ENCODE measurements around the gene IFT20.
A peak's percentile ranks its signal among the peaks of the same experiment; 100 is the strongest.

The IFT20 gene

GRCh38 chr17:28335201-28335958 lies at the start of gene IFT20, which contains the start of gene TNFAIP1:
IFT20 (minus strand) TSS chr17:28335472; CDS start chr17:28331985, 3,487 bp downstream.
TNFAIP1 (plus strand) TSS chr17:28335761; CDS start chr17:28339522, 3,761 bp downstream.
- DNase-seq, result peak; percentile 98

- DNase-seq, result peak; percentile 29
These were observed 49.7 kb upstream of the IFT20 start for GRCh38 chr17:28385037-28385400.

DNA sequence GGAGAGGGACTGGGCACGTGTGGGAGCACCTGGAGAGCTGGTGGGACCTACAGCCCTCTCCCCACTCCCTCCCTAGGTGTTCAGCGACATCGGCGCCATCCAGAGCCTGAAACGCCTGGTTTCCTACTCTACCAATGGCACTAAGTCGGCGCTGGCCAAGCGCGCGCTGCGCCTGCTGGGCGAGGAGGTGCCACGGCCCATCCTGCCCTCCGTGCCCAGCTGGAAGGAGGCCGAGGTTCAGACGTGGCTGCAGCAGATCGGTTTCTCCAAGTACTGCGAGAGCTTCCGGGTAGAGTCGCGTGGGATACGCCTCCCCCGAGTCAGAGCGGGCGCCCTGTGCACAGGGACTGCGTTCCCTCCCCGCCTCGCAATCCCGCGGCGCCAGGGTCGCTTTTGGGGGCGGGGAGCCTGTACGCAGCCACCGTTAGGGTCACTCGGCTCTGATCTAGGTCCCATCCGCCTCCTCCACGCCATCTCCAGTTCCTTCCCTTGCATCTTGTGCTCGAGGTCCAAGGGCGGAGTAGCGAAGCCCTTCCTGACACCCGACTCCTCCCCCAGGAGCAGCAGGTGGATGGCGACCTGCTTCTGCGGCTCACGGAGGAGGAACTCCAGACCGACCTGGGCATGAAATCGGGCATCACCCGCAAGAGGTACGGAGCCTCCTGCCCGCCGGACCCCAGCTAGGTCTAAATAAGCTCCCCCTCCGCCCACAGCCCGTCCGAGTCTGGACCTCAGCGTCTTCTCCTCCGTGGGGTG lies 49.2 kb upstream of the IFT20 start:
- DNase-seq, result peak; percentile 79

DNA sequence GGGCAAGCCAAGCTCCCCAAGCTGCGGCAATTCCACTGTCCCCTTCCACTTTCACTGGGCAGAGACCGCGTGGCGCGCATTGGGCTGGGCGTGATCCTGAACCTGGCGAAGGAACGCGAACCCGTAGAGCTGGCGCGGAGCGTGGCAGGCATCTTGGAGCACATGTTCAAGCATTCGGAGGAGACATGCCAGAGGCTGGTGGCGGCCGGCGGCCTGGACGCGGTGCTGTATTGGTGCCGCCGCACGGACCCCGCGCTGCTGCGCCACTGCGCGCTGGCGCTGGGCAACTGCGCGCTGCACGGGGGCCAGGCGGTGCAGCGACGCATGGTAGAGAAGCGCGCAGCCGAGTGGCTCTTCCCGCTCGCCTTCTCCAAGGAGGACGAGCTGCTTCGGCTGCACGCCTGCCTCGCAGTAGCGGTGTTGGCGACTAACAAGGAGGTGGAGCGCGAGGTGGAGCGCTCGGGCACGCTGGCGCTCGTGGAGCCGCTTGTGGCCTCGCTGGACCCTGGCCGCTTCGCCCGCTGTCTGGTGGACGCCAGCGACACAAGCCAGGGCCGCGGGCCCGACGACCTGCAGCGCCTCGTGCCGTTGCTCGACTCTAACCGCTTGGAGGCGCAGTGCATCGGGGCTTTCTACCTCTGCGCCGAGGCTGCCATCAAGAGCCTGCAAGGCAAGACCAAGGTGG lies 46.0 kb upstream of the IFT20 start:
- peak; percentile 50 for DNase-seq

- DNase-seq, result no peak
These were observed 44.8 kb upstream of the IFT20 start for GRCh38 chr17:28379814-28380801.

DNA sequence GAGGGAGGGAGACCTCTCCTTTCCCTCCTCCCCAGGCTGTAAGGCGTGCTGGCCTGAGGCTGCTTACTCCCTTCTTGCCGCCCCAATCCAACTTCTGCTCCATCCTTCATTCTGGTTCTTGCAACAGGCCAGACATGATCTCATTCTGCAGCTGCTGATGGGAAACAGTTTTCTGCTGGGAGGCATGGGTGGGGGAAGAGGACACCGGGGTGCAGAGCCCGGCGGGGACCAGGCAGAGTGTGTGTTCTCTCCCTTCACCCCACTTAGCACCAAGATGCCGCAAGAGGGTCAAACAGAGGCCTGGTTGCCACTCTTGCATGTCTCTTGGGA lies 37.6 kb upstream of the IFT20 start:
- DNase-seq, result no peak

DNA sequence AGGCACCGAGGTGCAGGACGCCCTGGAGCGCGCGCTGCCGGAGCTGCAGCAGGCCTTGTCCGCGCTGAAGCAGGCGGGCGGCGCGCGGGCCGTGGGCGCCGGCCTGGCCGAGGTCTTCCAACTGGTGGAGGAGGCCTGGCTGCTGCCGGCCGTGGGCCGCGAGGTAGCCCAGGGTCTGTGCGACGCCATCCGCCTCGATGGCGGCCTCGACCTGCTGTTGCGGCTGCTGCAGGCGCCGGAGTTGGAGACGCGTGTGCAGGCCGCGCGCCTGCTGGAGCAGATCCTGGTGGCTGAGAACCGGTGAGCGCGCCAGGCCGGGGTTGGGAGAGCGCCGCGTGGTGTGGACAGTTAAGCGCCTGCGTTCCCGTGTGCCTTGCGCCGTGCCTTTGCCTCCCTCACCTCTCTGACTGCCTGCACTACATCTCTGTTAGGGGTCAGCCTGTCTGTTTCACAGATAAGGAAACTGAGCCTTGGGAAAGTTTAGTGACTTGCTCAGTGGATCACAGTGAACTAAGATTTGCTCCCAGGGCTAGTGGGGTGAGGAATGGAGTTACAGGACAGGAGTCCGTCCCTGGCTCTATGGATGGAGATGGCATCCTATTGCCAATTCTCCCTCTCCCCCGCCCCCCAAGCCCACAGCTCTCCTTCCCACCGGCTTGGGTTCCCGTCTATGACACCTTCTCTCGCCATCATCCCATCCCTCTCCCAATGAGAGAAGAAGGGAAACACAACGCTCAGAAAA lies 37.1 kb upstream of the IFT20 start:
- peak; percentile 58 for DNase-seq

GRCh38 chr17:28371245-28372202 lies 36.3 kb upstream of the IFT20 start, which contains the start of gene SARM1:
SARM1 (plus strand) TSS chr17:28371694; CDS start chr17:28372033, 339 bp downstream.
- peak; percentile 94 for DNase-seq

DNA sequence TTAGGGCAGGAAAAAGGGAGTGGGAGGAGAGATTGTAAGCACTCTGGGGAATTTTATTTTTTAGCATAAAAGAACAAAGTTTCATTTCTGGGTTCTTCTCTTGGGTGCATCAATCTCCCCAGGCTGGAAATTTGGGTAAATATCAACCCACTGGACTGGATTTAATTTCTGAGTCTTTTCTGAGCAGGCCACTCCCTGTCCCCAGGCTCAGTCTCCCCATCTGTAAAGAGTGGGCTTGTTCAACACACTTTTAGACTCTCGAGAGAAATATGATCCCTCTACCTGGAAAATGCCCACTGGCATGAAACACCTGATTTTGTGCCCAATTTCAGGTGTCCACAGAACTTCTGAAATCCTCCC lies 35.5 kb upstream of the IFT20 start:
- DNase-seq, result no peak

- DNase-seq, result no peak
These were observed 34.9 kb upstream of the IFT20 start, which contains the start of gene VTN for GRCh38 chr17:28370035-28370743. VTN (minus strand) TSS chr17:28370307; CDS start chr17:28370203, 104 bp downstream.

GRCh38 chr17:28369684-28370034 lies 34.4 kb upstream of the IFT20 start:
- DNase-seq, result no peak

DNA sequence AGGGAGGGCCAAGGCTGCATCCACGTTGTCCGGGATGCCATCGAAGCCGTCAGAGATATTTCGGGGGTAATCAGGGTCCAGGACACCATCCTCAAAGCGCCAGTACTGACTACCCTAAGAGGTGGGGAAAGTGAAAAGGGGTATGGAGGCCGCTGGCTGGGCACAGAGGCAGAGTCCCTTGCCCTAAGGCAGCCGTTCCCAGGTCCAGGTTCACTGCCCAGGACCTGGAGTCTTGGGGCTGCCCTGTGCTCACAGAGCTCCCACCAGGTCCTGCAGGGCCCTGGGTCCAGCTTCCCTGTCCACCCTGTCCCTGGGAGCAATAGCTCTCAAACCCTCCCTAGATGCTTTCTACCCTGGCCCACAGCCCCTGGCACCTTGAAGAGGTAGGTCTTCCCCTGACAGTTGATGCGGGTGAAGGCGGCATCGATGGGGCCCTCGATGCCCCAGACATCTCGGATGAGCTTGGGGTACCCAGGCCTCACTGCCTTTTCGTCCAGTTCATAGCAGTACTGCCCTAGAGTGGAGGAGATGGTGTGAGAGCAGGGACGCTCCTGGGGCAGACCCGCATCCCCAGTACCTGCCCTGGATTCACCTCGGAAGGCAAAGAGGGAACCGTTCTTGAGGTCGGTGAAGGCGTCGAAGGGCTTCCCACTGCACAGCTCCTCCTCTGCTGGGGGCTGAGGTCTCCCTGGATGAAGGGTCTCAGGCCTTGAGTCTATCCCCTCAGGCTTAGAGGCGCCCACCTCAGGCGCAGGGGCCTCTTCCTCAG lies 33.8 kb upstream of the IFT20 start:
- no peak for DNase-seq

GRCh38 chr17:28368306-28368831 lies 33.1 kb upstream of the IFT20 start:
- no peak for DNase-seq

DNA sequence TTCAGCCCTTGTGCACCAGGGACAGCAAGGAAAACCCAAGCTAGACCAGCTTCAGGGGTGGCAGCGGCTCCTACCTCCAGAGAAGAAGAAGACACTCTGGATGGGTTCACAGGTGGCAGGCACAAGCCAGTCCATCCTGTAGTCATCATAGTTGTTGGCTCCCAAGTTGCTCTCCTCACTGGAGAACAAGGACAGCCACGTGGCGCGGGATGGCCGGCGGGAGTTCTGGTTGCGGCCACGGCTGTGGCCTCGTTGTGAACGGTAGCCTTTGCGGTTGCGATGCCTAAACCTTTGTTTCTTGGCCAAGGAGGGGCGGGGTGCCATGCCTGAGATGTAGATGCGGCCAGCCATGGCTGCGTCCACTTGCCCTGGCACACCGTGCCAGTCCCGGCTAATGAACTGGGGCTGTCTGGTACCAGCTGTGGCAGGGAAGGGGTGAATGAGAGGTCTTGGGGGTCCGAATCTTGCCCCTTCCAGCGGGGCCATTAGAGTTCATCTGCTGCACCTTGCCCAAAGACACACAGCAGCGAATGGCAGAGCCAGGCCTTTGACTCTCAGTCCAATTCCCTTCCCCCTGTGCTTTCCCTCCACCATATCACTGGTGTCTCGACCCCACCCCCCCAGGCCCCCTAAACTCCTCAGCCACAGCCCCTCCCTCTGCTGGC lies 32.5 kb upstream of the IFT20 start:
- DNase-seq, result no peak

DNA sequence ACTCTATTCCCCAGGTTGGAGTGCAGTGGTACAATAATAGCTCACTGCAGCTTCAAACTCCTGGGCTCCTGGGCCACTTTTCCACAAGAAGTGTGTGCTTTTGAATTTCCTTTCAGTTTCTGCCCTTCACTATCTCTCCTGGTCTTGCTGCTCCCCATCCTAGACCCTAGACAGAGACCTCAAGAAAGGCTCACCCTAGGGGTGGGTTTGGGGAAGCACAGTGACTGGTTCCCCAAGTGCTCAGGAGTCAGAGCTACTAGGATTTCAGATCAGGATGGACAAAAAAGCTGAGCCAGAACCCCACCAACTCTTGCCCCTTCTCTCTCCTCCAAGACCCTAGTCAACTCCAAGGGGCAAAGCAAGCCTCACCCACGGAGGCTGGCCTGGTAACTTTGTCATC lies 31.3 kb upstream of the IFT20 start:
- no peak for DNase-seq

- DNase-seq, result no peak
These were observed 30.2 kb upstream of the IFT20 start for GRCh38 chr17:28365487-28365886.

GRCh38 chr17:28364665-28365363 lies 29.5 kb upstream of the IFT20 start, which contains the start of gene SEBOX:
SEBOX (minus strand) TSS chr17:28365199; CDS start chr17:28365151, 48 bp downstream.
- no peak for DNase-seq
